Measurements from ENCODE around the gene WFDC6.

DNA sequence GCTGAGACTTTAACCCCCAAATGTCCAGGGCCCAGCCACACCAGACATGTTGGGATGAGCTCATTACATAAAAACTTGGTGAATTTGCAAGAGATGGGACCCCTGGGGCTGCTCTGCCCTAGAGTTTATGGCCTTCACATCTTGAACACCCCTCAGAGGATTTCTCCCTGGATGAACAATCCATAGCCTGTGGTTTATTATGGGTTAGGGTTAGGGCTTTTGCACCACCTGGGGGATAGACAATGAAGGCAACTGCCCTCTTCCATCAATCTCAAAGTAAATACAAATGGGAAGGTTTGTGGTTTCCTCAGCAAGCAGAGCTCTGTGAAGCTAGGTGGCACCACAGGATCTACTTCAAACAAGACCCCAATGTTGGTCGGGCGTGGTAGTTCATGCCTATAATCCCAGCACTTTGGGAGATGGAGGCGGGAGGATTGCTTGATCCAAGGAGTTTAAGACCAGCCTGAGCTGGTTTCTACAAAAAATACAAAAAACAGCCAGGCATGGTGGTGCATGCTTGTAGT, 41.2 kb downstream of the WFDC6 start:
- TF ChIP-seq RAD21 (conservative IDR thresholded peaks at IDR 0.05 in 1 of 2, IDR thresholded peaks at IDR 0.05 in 1 of 2) (no peak), POLR2A (IDR thresholded peaks at IDR 0.05; ENCODE audit: low read length) (no peak), JUN (IDR thresholded peaks at IDR 0.05) (no peak), ZC3H11A (IDR thresholded peaks at IDR 0.05) (no peak), CBX2 (IDR thresholded peaks at IDR 0.05; ENCODE audit: borderline replicate concordance, low read depth) (no peak), PHF8 (IDR thresholded peaks at IDR 0.05; ENCODE audit: borderline replicate concordance, low read depth) (no peak), HOXA7 (CRISPR knock-in tag; IDR thresholded peaks at IDR 0.05) (no peak), CHD4 (IDR thresholded peaks at IDR 0.05; ENCODE audit: borderline replicate concordance) (no peak), CBX8 (IDR thresholded peaks at IDR 0.05) (no peak), SMC3 (IDR thresholded peaks at IDR 0.05) (no peak), CEBPB (IDR thresholded peaks at IDR 0.05) (no peak), EP300 (IDR thresholded peaks at IDR 0.05) (no peak)
- TF ChIP-seq, protein P1, sequence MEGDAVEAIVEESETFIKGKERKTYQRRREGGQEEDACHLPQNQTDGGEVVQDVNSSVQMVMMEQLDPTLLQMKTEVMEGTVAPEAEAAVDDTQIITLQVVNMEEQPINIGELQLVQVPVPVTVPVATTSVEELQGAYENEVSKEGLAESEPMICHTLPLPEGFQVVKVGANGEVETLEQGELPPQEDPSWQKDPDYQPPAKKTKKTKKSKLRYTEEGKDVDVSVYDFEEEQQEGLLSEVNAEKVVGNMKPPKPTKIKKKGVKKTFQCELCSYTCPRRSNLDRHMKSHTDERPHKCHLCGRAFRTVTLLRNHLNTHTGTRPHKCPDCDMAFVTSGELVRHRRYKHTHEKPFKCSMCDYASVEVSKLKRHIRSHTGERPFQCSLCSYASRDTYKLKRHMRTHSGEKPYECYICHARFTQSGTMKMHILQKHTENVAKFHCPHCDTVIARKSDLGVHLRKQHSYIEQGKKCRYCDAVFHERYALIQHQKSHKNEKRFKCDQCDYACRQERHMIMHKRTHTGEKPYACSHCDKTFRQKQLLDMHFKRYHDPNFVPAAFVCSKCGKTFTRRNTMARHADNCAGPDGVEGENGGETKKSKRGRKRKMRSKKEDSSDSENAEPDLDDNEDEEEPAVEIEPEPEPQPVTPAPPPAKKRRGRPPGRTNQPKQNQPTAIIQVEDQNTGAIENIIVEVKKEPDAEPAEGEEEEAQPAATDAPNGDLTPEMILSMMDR (IDR thresholded peaks at IDR 0.05) = no peak
- TF ChIP-seq, protein P2, sequence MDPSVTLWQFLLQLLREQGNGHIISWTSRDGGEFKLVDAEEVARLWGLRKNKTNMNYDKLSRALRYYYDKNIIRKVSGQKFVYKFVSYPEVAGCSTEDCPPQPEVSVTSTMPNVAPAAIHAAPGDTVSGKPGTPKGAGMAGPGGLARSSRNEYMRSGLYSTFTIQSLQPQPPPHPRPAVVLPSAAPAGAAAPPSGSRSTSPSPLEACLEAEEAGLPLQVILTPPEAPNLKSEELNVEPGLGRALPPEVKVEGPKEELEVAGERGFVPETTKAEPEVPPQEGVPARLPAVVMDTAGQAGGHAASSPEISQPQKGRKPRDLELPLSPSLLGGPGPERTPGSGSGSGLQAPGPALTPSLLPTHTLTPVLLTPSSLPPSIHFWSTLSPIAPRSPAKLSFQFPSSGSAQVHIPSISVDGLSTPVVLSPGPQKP (IDR thresholded peaks at IDR 0.05; ENCODE audit: low read depth, low read length) = no peak

Measured in A549 (cell line).